Activated T-helper 1 cell treated with anti-CD3 and anti-CD28 coated beads, Interleukin-12 subunit alpha, Interleukin-12 subunit beta, Interleukin-2, Interleukin-4 antibody, amounts not matched to agents 30 ng/mL and 10 ng/mL and 1 ng/mL, durations not matched to agents 14 hours and 24 hours and 36 hours (primary cell): ENCODE data around the gene RCVRN. TPM values are rescaled to one million over a fixed set of nuclear protein-coding genes. Genes with fewer than 3 reads are reported as not detected.

Experiments used
- DNase-seq: peaks from one replicate; pipeline ENCODE4 v3.0.0; 2021; ENCODE audit warnings: low spot score
- H3K27ac Mint-ChIP-seq: one replicate; pipeline ENCODE4 v1.8.0; 2021; ENCODE audit warnings: mild to moderate bottlenecking, mixed read lengths
- H3K27me3 Mint-ChIP-seq: one replicate; pipeline ENCODE4 v1.8.0; 2022; ENCODE audit warnings: mild to moderate bottlenecking, moderate library complexity, mixed read lengths; ENCODE audit not compliant: insufficient read depth
- H3K36me3 Mint-ChIP-seq: one replicate; pipeline ENCODE4 v1.8.0; 2021; ENCODE audit warnings: low read depth, mixed read lengths
- H3K4me1 Mint-ChIP-seq: one replicate; pipeline ENCODE4 v1.8.0; 2021; ENCODE audit warnings: low read depth, mixed read lengths
- H3K4me3 Mint-ChIP-seq: one replicate; pipeline ENCODE4 v1.8.0; 2021; ENCODE audit warnings: mild to moderate bottlenecking, moderate library complexity, mixed read lengths
- H3K9me3 Mint-ChIP-seq: one replicate; pipeline ENCODE4 v1.8.0; 2021; ENCODE audit warnings: mixed read lengths
- intact Hi-C: fragments of 100-400 bp; cut with micrococcal nuclease; formaldehyde crosslinking; loops from one replicate; pipeline ENCODE4 v1.15.1; 2024
- total RNA-seq: library from RNA; stranded (reverse); gene quantifications from 2 replicates; pipeline ENCODE4 v1.2.3, GENCODE V29; 2022

Gene RCVRN
- total RNA-seq: not detected in 2 replicates

GRCh38 chr17:9905078-9905415 is at the start of gene RCVRN:
RCVRN (minus strand) TSS chr17:9905271; CDS start chr17:9905180, 91 bp downstream.
- no peak for DNase-seq
- no peak within 1 kb of the TSS for H3K4me3 Mint-ChIP-seq
- H3K4me1 Mint-ChIP-seq: no peaks in the 10 kb centered on the region
- no peaks in the 10 kb centered on the region for H3K9me3 Mint-ChIP-seq
- H3K27ac Mint-ChIP-seq: no peak within 1 kb of the TSS
- H3K36me3 Mint-ChIP-seq: no peaks in the 10 kb centered on the region
- intact Hi-C loops: no loop called here
- peaks cover 6% of the 10 kb centered on the region for H3K27me3 Mint-ChIP-seq

- Mint-ChIP-seq H3K27me3 (peaks cover 1% of the 10 kb centered on the region), H3K27ac (no peak overlapping the region), H3K4me3 (no peak overlapping the region), H3K4me1 (no peaks in the 10 kb centered on the region), H3K9me3 (no peaks in the 10 kb centered on the region), H3K36me3 (no peaks in the 10 kb centered on the region)
- no peak for DNase-seq
- intact Hi-C loops: no loop called here
Measured at GRCh38 chr17:9953492-9953891, 48.4 kb upstream of the RCVRN start.

GRCh38 chr17:9951803-9952202 is 46.7 kb upstream of the RCVRN start:
- Mint-ChIP-seq H3K36me3 (no peaks in the 10 kb centered on the region), H3K9me3 (no peaks in the 10 kb centered on the region), H3K4me3 (no peak overlapping the region), H3K4me1 (no peaks in the 10 kb centered on the region), H3K27me3 (peaks cover 1% of the 10 kb centered on the region), H3K27ac (no peak overlapping the region)
- DNase-seq: no peak
- intact Hi-C loops: no loop called here

GRCh38 chr17:9948928-9949327 is 43.9 kb upstream of the RCVRN start:
- intact Hi-C loops: no loop called here
- H3K27me3 Mint-ChIP-seq: peaks cover 1% of the 10 kb centered on the region
- no peaks in the 10 kb centered on the region for H3K9me3 Mint-ChIP-seq
- DNase-seq: no peak
- H3K4me3 Mint-ChIP-seq: no peak overlapping the region
- no peaks in the 10 kb centered on the region for H3K36me3 Mint-ChIP-seq
- no peak overlapping the region for H3K27ac Mint-ChIP-seq
- no peaks in the 10 kb centered on the region for H3K4me1 Mint-ChIP-seq

GRCh38 chr17:9944704-9945103 is 39.6 kb upstream of the RCVRN start:
- no peak overlapping the region for H3K4me3 Mint-ChIP-seq
- H3K4me1 Mint-ChIP-seq: no peaks in the 10 kb centered on the region
- no peak for DNase-seq
- H3K27me3 Mint-ChIP-seq: no peaks in the 10 kb centered on the region
- no peaks in the 10 kb centered on the region for H3K36me3 Mint-ChIP-seq
- no peaks in the 10 kb centered on the region for H3K9me3 Mint-ChIP-seq
- intact Hi-C loops: no loop called here
- no peak overlapping the region for H3K27ac Mint-ChIP-seq

GRCh38 chr17:9943343-9943742 is 38.3 kb upstream of the RCVRN start:
- Mint-ChIP-seq H3K4me3 (no peak overlapping the region), H3K27ac (no peak overlapping the region), H3K9me3 (no peaks in the 10 kb centered on the region), H3K27me3 (no peaks in the 10 kb centered on the region), H3K36me3 (no peaks in the 10 kb centered on the region), H3K4me1 (no peaks in the 10 kb centered on the region)
- intact Hi-C loops: no loop called here
- no peak for DNase-seq

GRCh38 chr17:9942885-9943284 is 37.8 kb upstream of the RCVRN start:
- Mint-ChIP-seq H3K27me3 (no peaks in the 10 kb centered on the region), H3K9me3 (no peaks in the 10 kb centered on the region), H3K36me3 (no peaks in the 10 kb centered on the region), H3K4me3 (no peak overlapping the region), H3K27ac (no peak overlapping the region), H3K4me1 (no peaks in the 10 kb centered on the region)
- intact Hi-C loops: no loop called here
- no peak for DNase-seq

GRCh38 chr17:9941305-9941704 is 36.2 kb upstream of the RCVRN start:
- Mint-ChIP-seq H3K27me3 (no peaks in the 10 kb centered on the region), H3K4me3 (no peak overlapping the region), H3K9me3 (no peaks in the 10 kb centered on the region), H3K4me1 (no peaks in the 10 kb centered on the region), H3K27ac (no peak overlapping the region), H3K36me3 (no peaks in the 10 kb centered on the region)
- intact Hi-C loops: no loop called here
- DNase-seq: no peak

- H3K4me1 Mint-ChIP-seq: no peaks in the 10 kb centered on the region
- no peaks in the 10 kb centered on the region for H3K9me3 Mint-ChIP-seq
- H3K4me3 Mint-ChIP-seq: no peak overlapping the region
- DNase-seq: no peak
- H3K27ac Mint-ChIP-seq: no peak overlapping the region
- H3K36me3 Mint-ChIP-seq: no peaks in the 10 kb centered on the region
- no peaks in the 10 kb centered on the region for H3K27me3 Mint-ChIP-seq
- intact Hi-C loops: no loop called here
Measured at GRCh38 chr17:9940841-9941240, 35.8 kb upstream of the RCVRN start.

GRCh38 chr17:9938764-9939163 is 33.7 kb upstream of the RCVRN start:
- Mint-ChIP-seq H3K36me3 (no peaks in the 10 kb centered on the region), H3K4me3 (no peak overlapping the region), H3K9me3 (no peaks in the 10 kb centered on the region), H3K27me3 (no peaks in the 10 kb centered on the region), H3K4me1 (no peaks in the 10 kb centered on the region), H3K27ac (no peak overlapping the region)
- intact Hi-C loops: no loop called here
- DNase-seq: no peak

GRCh38 chr17:9937901-9938300 is 32.8 kb upstream of the RCVRN start:
- no peak for DNase-seq
- Mint-ChIP-seq H3K4me3 (no peak overlapping the region), H3K27ac (no peak overlapping the region), H3K9me3 (no peaks in the 10 kb centered on the region), H3K27me3 (no peaks in the 10 kb centered on the region), H3K36me3 (no peaks in the 10 kb centered on the region), H3K4me1 (no peaks in the 10 kb centered on the region)
- intact Hi-C loops: no loop called here

GRCh38 chr17:9937241-9937761 is 32.2 kb upstream of the RCVRN start:
- Mint-ChIP-seq H3K27ac (no peak overlapping the region), H3K27me3 (no peaks in the 10 kb centered on the region), H3K4me1 (no peaks in the 10 kb centered on the region), H3K4me3 (no peak overlapping the region), H3K36me3 (no peaks in the 10 kb centered on the region), H3K9me3 (no peaks in the 10 kb centered on the region)
- intact Hi-C loops: no loop called here
- DNase-seq: no peak

- Mint-ChIP-seq H3K4me3 (no peak overlapping the region), H3K36me3 (no peaks in the 10 kb centered on the region), H3K27me3 (no peaks in the 10 kb centered on the region), H3K9me3 (no peaks in the 10 kb centered on the region), H3K27ac (no peak overlapping the region), H3K4me1 (no peaks in the 10 kb centered on the region)
- DNase-seq: no peak
- intact Hi-C loops: no loop called here
Measured at GRCh38 chr17:9936095-9936494, 31.0 kb upstream of the RCVRN start.

- intact Hi-C loops: no loop called here
- H3K4me3 Mint-ChIP-seq: no peak overlapping the region
- H3K27ac Mint-ChIP-seq: no peak overlapping the region
- no peaks in the 10 kb centered on the region for H3K36me3 Mint-ChIP-seq
- no peak for DNase-seq
- H3K4me1 Mint-ChIP-seq: no peaks in the 10 kb centered on the region
- no peaks in the 10 kb centered on the region for H3K27me3 Mint-ChIP-seq
- H3K9me3 Mint-ChIP-seq: no peaks in the 10 kb centered on the region
Measured at GRCh38 chr17:9935408-9935807, 30.3 kb upstream of the RCVRN start.
